B cell (primary cell): ENCODE data around the gene PLA2G4E. TPM values are rescaled to one million over a fixed set of nuclear protein-coding genes. Genes with fewer than 3 reads are reported as not detected.

ENCODE experiments used
- ATAC-seq: fragments of 200-7000 bp; cut with Tn5 transposase; one replicate; pipeline ENCODE4 v1.10.0; 2021; ENCODE audit warnings: low read depth, mild to moderate bottlenecking, moderate number of reproducible peaks, moderate library complexity
- CTCF ChIA-PET: fragments of 350-600 bp; sonication (Branson Sonifier 250); formaldehyde crosslinking; loops from one replicate; lab custom pipeline; 2021; ENCODE audit warnings: antibody characterized with exemption, inconsistent platforms; lab: Charles Lee
- POLR2A ChIA-PET: fragments of 350-600 bp; sonication (Branson Sonifier 250); formaldehyde crosslinking; loops from one replicate; lab custom pipeline; 2021; ENCODE audit warnings: antibody characterized with exemption; lab: Charles Lee
- DNase-seq: peaks from one replicate; pipeline ENCODE4 v3.0.0; 2013
- H2AFZ ChIP-seq: 2 replicates; pipeline ENCODE4 v1.6.1; 2012; ENCODE audit warnings: mild to moderate bottlenecking, low read depth, low read length; ENCODE audit not compliant: insufficient read depth, poor library complexity, severe bottlenecking
- H3K27ac ChIP-seq, 2 donors: 1 replicate in 1 of 2; 2 replicates in 1 of 2; pipeline ENCODE4 v1.5.1; 2012 to 2013; ENCODE audit warnings: low read length in 2 of 2, mild to moderate bottlenecking in 2 of 2, moderate library complexity in 1 of 2
- H3K27me3 ChIP-seq, 4 experiments: fragments of 200-600 bp in 1 of 4; sonication (generic) in 1 of 4; replicated peaks in 1 of 4; 1 replicate in 2 of 4; 2 replicates in 2 of 4; pipeline versions ENCODE4 v1.6.1 to v1.7.0; 2013 to 2016; ENCODE audit warnings: low read length in 3 of 4, mild to moderate bottlenecking in 2 of 4, mixed read lengths in 1 of 4, moderate library complexity in 1 of 4; ENCODE audit not compliant: insufficient read depth in 4 of 4, control insufficient read depth in 3 of 4; ENCODE audit errors: control extremely low read depth in 1 of 4
- H3K36me3 ChIP-seq, 2 experiments: replicated peaks in 1 of 2; 1 replicate in 1 of 2; 2 replicates in 1 of 2; pipeline versions ENCODE4 v1.6.1 to v1.7.1; 2013; ENCODE audit warnings: low read length in 1 of 2; ENCODE audit not compliant: insufficient read depth in 2 of 2, control insufficient read depth in 1 of 2; ENCODE audit errors: control extremely low read depth in 1 of 2, extremely low read depth in 1 of 2
- H3K4me1 ChIP-seq, 2 donors: fragments of 200-600 bp in 1 of 2; sonication (generic) in 1 of 2; 1 replicate in 1 of 2; 2 replicates in 1 of 2; pipeline versions ENCODE4 v1.5.1 to v1.6.1; 2013 to 2017; ENCODE audit warnings: low read length in 2 of 2; ENCODE audit not compliant: control insufficient read depth in 2 of 2, insufficient read depth in 2 of 2
- H3K4me2 ChIP-seq: replicated peaks from 2 replicates; pipeline ENCODE3; 2012; ENCODE audit warnings: mild to moderate bottlenecking, low read depth, low read length; ENCODE audit not compliant: poor library complexity, severe bottlenecking
- H3K4me3 ChIP-seq, 5 experiments: fragments of 200-600 bp in 1 of 5; sonication (generic) in 1 of 5; 1 replicate in 3 of 5; 2 replicates in 2 of 5; pipeline versions ENCODE4 v1.5.1 to v1.7.0; 2011 to 2016; ENCODE audit warnings: low read length in 4 of 5, mild to moderate bottlenecking in 4 of 5, low read depth in 2 of 5, control low read depth in 1 of 5, moderate library complexity in 1 of 5; ENCODE audit not compliant: insufficient read depth in 1 of 5; ENCODE audit errors: control extremely low read depth in 1 of 5, extremely low read depth in 1 of 5
- H3K79me2 ChIP-seq: fragments of 200-600 bp; sonication (generic); one replicate; pipeline ENCODE4 v1.6.0; 2016; ENCODE audit warnings: low read length; ENCODE audit not compliant: control insufficient read depth, insufficient read depth
- H3K9ac ChIP-seq: fragments of 200-600 bp; sonication (generic); 2 replicates; pipeline ENCODE4 v1.6.1; 2017; ENCODE audit warnings: mild to moderate bottlenecking, low read length, moderate library complexity
- H3K9me3 ChIP-seq, 3 donors: one replicate each; pipeline versions ENCODE4 v1.6.1 to v1.7.1; 2013; ENCODE audit warnings: low read length in 2 of 3; ENCODE audit not compliant: control insufficient read depth in 2 of 3, insufficient read depth in 1 of 3; ENCODE audit errors: control extremely low read depth in 1 of 3
- H4K20me1 ChIP-seq: 2 replicates; pipeline ENCODE4 v1.6.0; 2012; ENCODE audit warnings: mild to moderate bottlenecking, low read length; ENCODE audit not compliant: insufficient read depth, control insufficient read depth, poor library complexity, severe bottlenecking
- H3K27ac Mint-ChIP-seq: one replicate; pipeline ENCODE4 v1.8.0; 2021; ENCODE audit warnings: mixed read lengths
- H3K27me3 Mint-ChIP-seq: one replicate; pipeline ENCODE4 v1.8.0; 2021; ENCODE audit warnings: mixed read lengths
- H3K4me1 Mint-ChIP-seq: one replicate; pipeline ENCODE4 v1.8.0; 2021; ENCODE audit warnings: mixed read lengths
- H3K4me3 Mint-ChIP-seq: one replicate; pipeline ENCODE4 v1.8.0; 2021; ENCODE audit warnings: mixed read lengths
- H3K9me3 Mint-ChIP-seq: one replicate; pipeline ENCODE4 v1.8.0; 2022; ENCODE audit warnings: mixed read lengths; ENCODE audit not compliant: insufficient read depth
- EZH2 ChIP-seq: IDR thresholded peaks from 2 replicates; pipeline ENCODE4 v1.6.1; 2012; ENCODE audit warnings: borderline replicate concordance, low read depth, mild to moderate bottlenecking, moderate library complexity, low read length; ENCODE audit not compliant: insufficient read depth, poor library complexity, severe bottlenecking
- WGBS: methylation state at CpG from one replicate; pipeline ENCODE4 v1.1.5; 2013; ENCODE audit warnings: missing lambda C conversion rate; ENCODE audit not compliant: insufficient coverage; 5-methylcytosine and 5-hydroxymethylcytosine counted together
- intact Hi-C: fragments of 100-400 bp; cut with micrococcal nuclease; formaldehyde crosslinking; loops from one replicate; pipeline ENCODE4 v1.10.0; 2022
- polyA plus RNA-seq: library from polyadenylated mRNA; depleted of rRNA; stranded (reverse); fragments of >200 nt; gene quantifications from 2 replicates; pipeline ENCODE4 v1.2.3, GENCODE V29; 2012
- total RNA-seq, 2 donors: library from RNA; stranded (reverse); fragments of 120-200 nt in 1 of 2; gene quantifications; 1 replicate in 1 of 2; 2 replicates in 1 of 2; pipeline versions ENCODE4 v1.2.3 to v1.2.4, GENCODE V29; 2013 to 2022
- TF ChIP-seq, protein P1 (sequence below): fragments of 200-600 bp; IDR thresholded peaks from one replicate; pipeline ENCODE4 v1.8.0; 2022; ENCODE audit warnings: antibody characterized with exemption, mild to moderate bottlenecking

Gene PLA2G4E
- total and polyA plus RNA-seq, 2 donors (not counting 1 experiment from before 2014, with no cell fraction given), result not detected

GRCh38 chr15:41978534-41978933 lies 42.3 kb downstream of the PLA2G4E start:
- Mint-ChIP-seq H3K27me3 (peaks cover 31% of the 10 kb centered on the region), H3K9me3 (no peaks in the 10 kb centered on the region), H3K27ac (no peak overlapping the region), H3K4me3 (no peak overlapping the region), H3K4me1 (no peaks in the 10 kb centered on the region)
- peaks cover 0 to 8% (median 0%) of the 10 kb centered on the region in 4 experiments for H3K27me3 ChIP-seq
- ChIA-PET POLR2A (no interaction called here), CTCF (interaction anchor here (1.2 to 1.5 kb wide), 2 partner anchors 11 to 78 kb away, joined by 3 to 6 read pairs; no protein-coding TSS in a partner anchor)
- H3K9ac ChIP-seq, result no peak overlapping the region
- H2AFZ ChIP-seq, result no peak overlapping the region
- ATAC-seq (no peak), DNase-seq (no peak)
- H3K79me2 ChIP-seq, result no peaks in the 10 kb centered on the region
- H3K27ac ChIP-seq, result no peak overlapping the region
- no peak overlapping the region for H3K4me3 ChIP-seq
- H4K20me1 ChIP-seq, result no peaks in the 10 kb centered on the region
- no peaks in the 10 kb centered on the region for H3K9me3 ChIP-seq
- intact Hi-C loops, result loop anchor here (10.0 kb wide), 1 partner anchor 1284 kb away; the partner anchor contains the start of gene RAD51
- H3K36me3 ChIP-seq, result no peaks in the 10 kb centered on the region
- 86% methylated on average over 1 of the region's 4 CpGs for WGBS
- H3K4me1 ChIP-seq, result no peaks in the 10 kb centered on the region
- H3K4me2 ChIP-seq, result no peak overlapping the region
- no peak for TF ChIP-seq EZH2
- TF ChIP-seq, protein P1, sequence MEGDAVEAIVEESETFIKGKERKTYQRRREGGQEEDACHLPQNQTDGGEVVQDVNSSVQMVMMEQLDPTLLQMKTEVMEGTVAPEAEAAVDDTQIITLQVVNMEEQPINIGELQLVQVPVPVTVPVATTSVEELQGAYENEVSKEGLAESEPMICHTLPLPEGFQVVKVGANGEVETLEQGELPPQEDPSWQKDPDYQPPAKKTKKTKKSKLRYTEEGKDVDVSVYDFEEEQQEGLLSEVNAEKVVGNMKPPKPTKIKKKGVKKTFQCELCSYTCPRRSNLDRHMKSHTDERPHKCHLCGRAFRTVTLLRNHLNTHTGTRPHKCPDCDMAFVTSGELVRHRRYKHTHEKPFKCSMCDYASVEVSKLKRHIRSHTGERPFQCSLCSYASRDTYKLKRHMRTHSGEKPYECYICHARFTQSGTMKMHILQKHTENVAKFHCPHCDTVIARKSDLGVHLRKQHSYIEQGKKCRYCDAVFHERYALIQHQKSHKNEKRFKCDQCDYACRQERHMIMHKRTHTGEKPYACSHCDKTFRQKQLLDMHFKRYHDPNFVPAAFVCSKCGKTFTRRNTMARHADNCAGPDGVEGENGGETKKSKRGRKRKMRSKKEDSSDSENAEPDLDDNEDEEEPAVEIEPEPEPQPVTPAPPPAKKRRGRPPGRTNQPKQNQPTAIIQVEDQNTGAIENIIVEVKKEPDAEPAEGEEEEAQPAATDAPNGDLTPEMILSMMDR, result no peak

- no peak overlapping the region for H3K4me3 ChIP-seq
- no peak overlapping the region for H3K4me2 ChIP-seq
- WGBS, result 98% methylated on average over 5 of the region's 6 CpGs
- H3K4me3 Mint-ChIP-seq, result no peak overlapping the region
- peaks cover 31% of the 10 kb centered on the region for H3K27me3 Mint-ChIP-seq
- no peaks in the 10 kb centered on the region for H3K9me3 ChIP-seq
- H2AFZ ChIP-seq, result no peak overlapping the region
- H3K27me3 ChIP-seq, result peaks cover 0 to 8% (median 0%) of the 10 kb centered on the region in 4 experiments
- intact Hi-C loops, result loop anchor here (10.0 kb wide), 1 partner anchor 1283 kb away; the partner anchor contains the start of gene RAD51
- H3K79me2 ChIP-seq, result no peaks in the 10 kb centered on the region
- CTCF ChIA-PET, result interaction anchor here (0.9 to 1.5 kb wide), 2 partner anchors 11 to 106 kb away, joined by 3 to 6 read pairs; no protein-coding TSS in a partner anchor
- TF ChIP-seq, protein P1, result no peak
- TF ChIP-seq EZH2, result no peak
- H3K36me3 ChIP-seq, result no peaks in the 10 kb centered on the region
- POLR2A ChIA-PET, result no interaction called here
- H3K9ac ChIP-seq, result no peak overlapping the region
- DNase-seq, result no peak
- no peak for ATAC-seq
- H3K4me1 Mint-ChIP-seq, result peaks cover 3% of the 10 kb centered on the region
- H3K9me3 Mint-ChIP-seq, result no peaks in the 10 kb centered on the region
- H4K20me1 ChIP-seq, result no peaks in the 10 kb centered on the region
- peaks cover 2 to 3% of the 10 kb centered on the region in 2 donors for H3K4me1 ChIP-seq
- no peak overlapping the region for H3K27ac Mint-ChIP-seq
- H3K27ac ChIP-seq, result no peak overlapping the region
Observed at GRCh38 chr15:41977757-41978383, 43.0 kb downstream of the PLA2G4E start.
